OCI-LY3 (cell line): ENCODE data around the gene NVL.

Source experiments
- CTCF ChIP-seq: fragments of 200-600, 300-600 bp; sonication (generic); IDR thresholded peaks from 2 replicates; pipeline ENCODE4 v1.5.1; 2014; ENCODE audit warnings: antibody characterized with exemption, low read length, low read depth
- EZH2phosphoT487 ChIP-seq: fragments of 200-600 bp; shearing (Covaris generic); IDR thresholded peaks from 2 replicates; pipeline ENCODE4 v1.6.1; 2018; ENCODE audit warnings: antibody characterized with exemption, mixed run types, low read depth

DNA sequence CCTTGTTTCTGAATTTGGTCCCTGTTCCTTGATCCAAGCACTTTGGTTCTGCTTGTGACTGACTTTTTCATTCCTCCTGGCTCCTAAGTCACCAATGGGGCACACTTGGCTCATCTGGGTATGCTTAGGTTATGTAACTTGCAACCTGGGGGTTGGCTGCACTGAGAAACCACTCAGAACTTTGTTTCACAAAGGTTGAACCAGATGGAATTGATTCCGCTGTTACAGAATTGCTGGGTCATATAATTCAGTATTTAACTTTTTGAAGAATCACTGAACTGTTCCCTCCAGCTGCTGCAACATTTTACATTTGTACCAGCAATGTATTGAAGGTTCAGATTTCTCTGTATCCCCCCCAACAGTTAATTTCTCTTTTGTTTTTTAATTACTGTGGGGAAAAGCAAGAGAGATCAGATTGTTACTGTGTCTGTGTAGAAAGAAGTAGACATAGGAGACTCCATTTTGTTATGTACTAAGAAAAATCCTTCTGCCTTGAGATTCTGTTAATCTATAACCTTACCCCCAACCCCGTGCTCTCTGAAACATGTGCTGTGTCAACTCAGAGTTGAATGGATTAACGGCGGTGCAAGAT is 9.6 kb upstream of the NVL start:
- TF ChIP-seq CTCF = no peak
- TF ChIP-seq EZH2phosphoT487 = no peak
